ENCODE results near the gene EEF1AKMT4. TPM values are rescaled to one million over a fixed set of nuclear protein-coding genes. Genes with fewer than 3 reads are reported as not detected.

Gene EEF1AKMT4
- total RNA-seq, 1 experiment from 2014 or later = 7.8 TPM

GRCh38 chr3:184241447-184242296 lies 7.8 kb upstream of the EEF1AKMT4 start:
- no peak for DNase-seq (ENCODE audit: low spot score)

GRCh38 chr3:184242297-184242685 lies 7.2 kb upstream of the EEF1AKMT4 start:
- ChIA-PET POLR2A (ENCODE audit: low non-redundant PET) (interaction anchor here (1.2 kb wide), 1 partner anchor 391 kb away, joined by 6 read pairs; no protein-coding TSS in a partner anchor), CTCF (no interaction called here)
- no peaks in the 10 kb centered on the region for H3K9me3 ChIP-seq (ENCODE audit: low read depth, low read length, poor library complexity, severe bottlenecking)
- no peaks in the 10 kb centered on the region for H3K27me3 ChIP-seq (replicated peaks; ENCODE audit: insufficient read depth, low read depth, low read length, poor library complexity)
- intact Hi-C loops (cut with micrococcal nuclease; ENCODE audit: unreplicated experiment) = no loop called here
- TF ChIP-seq EZH2 (IDR thresholded peaks at IDR 0.05; ENCODE audit: borderline replicate concordance, low read depth, low read length, poor library complexity, severe bottlenecking) (no peak), CTCF (conservative IDR thresholded peaks at IDR 0.05; ENCODE audit: low read depth, low read length) (no peak)
- H3K4me3 ChIP-seq (ENCODE audit: low read depth, low read length, poor library complexity, severe bottlenecking) = no peak overlapping the region
- no peaks in the 10 kb centered on the region for H3K4me1 ChIP-seq (ENCODE audit: insufficient read depth, low read length, poor library complexity, severe bottlenecking)
- DNase-seq (ENCODE audit: low spot score) = no peak
- H3K36me3 ChIP-seq (ENCODE audit: insufficient read depth, low read length, poor library complexity, severe bottlenecking) = peaks cover 32% of the 10 kb centered on the region
- BruUV-seq (replicated peaks) = no TSS peak
- no peak overlapping the region for H3K27ac ChIP-seq (ENCODE audit: low read depth, low read length, poor library complexity, severe bottlenecking)

More at GRCh38 chr3:184241447-184242296, 7.8 kb upstream of the EEF1AKMT4 start:
- intact Hi-C loops (cut with micrococcal nuclease; ENCODE audit: unreplicated experiment) = no loop called here
- ChIA-PET POLR2A (ENCODE audit: low non-redundant PET) (interaction anchor here (1.2 kb wide), 1 partner anchor 391 kb away, joined by 6 read pairs; no protein-coding TSS in a partner anchor), CTCF (no interaction called here)
- H3K27ac ChIP-seq (ENCODE audit: low read depth, low read length, poor library complexity, severe bottlenecking) = no peak overlapping the region
- peaks cover 32% of the 10 kb centered on the region for H3K36me3 ChIP-seq (ENCODE audit: insufficient read depth, low read length, poor library complexity, severe bottlenecking)
- no peak overlapping the region for H3K4me3 ChIP-seq (ENCODE audit: low read depth, low read length, poor library complexity, severe bottlenecking)
- no peaks in the 10 kb centered on the region for H3K9me3 ChIP-seq (ENCODE audit: low read depth, low read length, poor library complexity, severe bottlenecking)
- TF ChIP-seq CTCF (conservative IDR thresholded peaks at IDR 0.05; ENCODE audit: low read depth, low read length) = peak; percentile 34; the same call in 1 of the 2 replicates
- TF ChIP-seq EZH2 (IDR thresholded peaks at IDR 0.05; ENCODE audit: borderline replicate concordance, low read depth, low read length, poor library complexity, severe bottlenecking) = no peak
- BruUV-seq (replicated peaks) = no TSS peak
- H3K27me3 ChIP-seq (replicated peaks; ENCODE audit: insufficient read depth, low read depth, low read length, poor library complexity) = no peaks in the 10 kb centered on the region
- no peaks in the 10 kb centered on the region for H3K4me1 ChIP-seq (ENCODE audit: insufficient read depth, low read length, poor library complexity, severe bottlenecking)

GRCh38 chr3:184248454-184249411 lies 739 bp upstream of the EEF1AKMT4 start, which contains the start of gene ALG3:
Gene ALG3 (minus strand): TSS chr3:184248962. CDS start chr3:184248940, 22 bp downstream.
- peak within 1 kb of the TSS; percentile 84 for H3K4me3 ChIP-seq (ENCODE audit: low read depth, low read length, poor library complexity, severe bottlenecking)
- peak; percentile 93 for DNase-seq (ENCODE audit: low spot score)
- ChIA-PET CTCF (no interaction called here), POLR2A (ENCODE audit: low non-redundant PET) (no interaction called here)
- H3K9me3 ChIP-seq (ENCODE audit: low read depth, low read length, poor library complexity, severe bottlenecking) = no peaks in the 10 kb centered on the region
- no peak for TF ChIP-seq EZH2 (IDR thresholded peaks at IDR 0.05; ENCODE audit: borderline replicate concordance, low read depth, low read length, poor library complexity, severe bottlenecking)
- no peak for TF ChIP-seq CTCF (conservative IDR thresholded peaks at IDR 0.05; ENCODE audit: low read depth, low read length)
- peaks cover 18% of the 10 kb centered on the region for H3K36me3 ChIP-seq (ENCODE audit: insufficient read depth, low read length, poor library complexity, severe bottlenecking)
- H3K27me3 ChIP-seq (replicated peaks; ENCODE audit: insufficient read depth, low read depth, low read length, poor library complexity) = no peaks in the 10 kb centered on the region
- H3K4me1 ChIP-seq (ENCODE audit: insufficient read depth, low read length, poor library complexity, severe bottlenecking) = no peaks in the 10 kb centered on the region
- peak within 1 kb of the TSS; percentile 94 for H3K27ac ChIP-seq (ENCODE audit: low read depth, low read length, poor library complexity, severe bottlenecking)
- no TSS peak for BruUV-seq (replicated peaks)
- intact Hi-C loops (cut with micrococcal nuclease; ENCODE audit: unreplicated experiment) = loop anchor here (2.0 to 5.0 kb wide), 2 partner anchors 116 to 354 kb away; no protein-coding TSS in a partner anchor
